HepG2 (cell line): ENCODE data around the gene SSU72. TPM values are rescaled to one million over a fixed set of nuclear protein-coding genes. Genes with fewer than 3 reads are reported as not detected.

Source experiments
- ATAC-seq: fragments of 200-7000 bp; cut with Tn5 transposase; 3 replicates; pipeline ENCODE4 v1.9.1; 2020; ENCODE audit warnings: mild to moderate bottlenecking, moderate library complexity
- BruUV-seq: library from RNA; stranded (reverse); fragments of 400-500 nt; replicated peaks from 2 replicates; lab custom pipeline; 2021; lab: Mats Ljungman, UMichigan
- CTCF ChIA-PET: fragments of 300-600 bp; formaldehyde crosslinking; extraction: SDS; loops from one replicate; lab custom pipeline; 2021; ENCODE audit warnings: low total read pairs, inconsistent platforms, low intra/inter-chr PET ratio; lab: Yijun Ruan, JAX
- POLR2A ChIA-PET: fragments of 350-600 bp; sonication (Branson Sonifier 250); formaldehyde crosslinking; loops from one replicate; lab custom pipeline; 2020; ENCODE audit warnings: antibody characterized with exemption, inconsistent platforms; lab: Yijun Ruan, JAX
- DNase-seq: peaks from one replicate; pipeline ENCODE4 v3.0.0-alpha.2; 2015; ENCODE audit warnings: low spot score
- FAIRE-seq: peaks from 3 replicates; lab custom pipeline; 2011; peaks lifted over from hg19 to GRCh38; lab: Jason Lieb, UNC
- H2AFZ ChIP-seq: one replicate; pipeline ENCODE4 v1.6.1; 2011; ENCODE audit warnings: low read length, inconsistent platforms
- H3K27ac ChIP-seq: fragments of 300-600 bp; 3 replicates; pipeline ENCODE4 v1.8.0; 2011; ENCODE audit warnings: mixed run types, mild to moderate bottlenecking, mixed read lengths, low read length, inconsistent platforms; ENCODE audit not compliant: insufficient read depth; ENCODE audit errors: extremely low read length
- H3K27me3 ChIP-seq, 2 experiments: fragments of 200-600 bp in 1 of 2; 2 replicates in 1 of 2; 3 replicates in 1 of 2; pipeline versions ENCODE4 v1.6.0 to v1.8.0; 2011; ENCODE audit warnings: low read length in 2 of 2, mild to moderate bottlenecking in 2 of 2, moderate library complexity in 2 of 2, inconsistent platforms in 1 of 2; ENCODE audit not compliant: insufficient read depth in 2 of 2, control insufficient read depth in 1 of 2
- H3K36me3 ChIP-seq, 2 experiments: fragments of 200-600 bp in 1 of 2; replicated peaks in 1 of 2; 2 replicates in 1 of 2; 3 replicates in 1 of 2; pipeline versions ENCODE4 v1.5.1 to v1.8.0; 2011; ENCODE audit warnings: low read length in 2 of 2, inconsistent platforms in 1 of 2; ENCODE audit not compliant: insufficient read depth in 2 of 2, control insufficient read depth in 1 of 2
- H3K4me1 ChIP-seq: 2 replicates; pipeline ENCODE4 v1.5.1; 2012; ENCODE audit warnings: low read length, inconsistent platforms; ENCODE audit not compliant: insufficient read depth
- H3K4me2 ChIP-seq: 2 replicates; pipeline ENCODE4 v1.6.0; 2011; ENCODE audit warnings: low read depth, low read length, inconsistent platforms
- H3K4me3 ChIP-seq, 3 experiments: fragments of 200-600 bp in 1 of 3; sonication (generic), shearing (Covaris generic) in 1 of 3; replicated peaks in 1 of 3; 2 replicates each; pipeline ENCODE4 v1.5.1; 2011 to 2016; ENCODE audit warnings: low read length in 3 of 3, inconsistent platforms in 2 of 3, low read depth in 2 of 3, mild to moderate bottlenecking in 2 of 3, control low read depth in 1 of 3, mixed read lengths in 1 of 3; ENCODE audit not compliant: insufficient read depth in 1 of 3
- H3K79me2 ChIP-seq: one replicate; pipeline ENCODE4 v1.6.1; 2011; ENCODE audit warnings: low read length, inconsistent platforms; ENCODE audit not compliant: insufficient read depth
- H3K9ac ChIP-seq: 2 replicates; pipeline ENCODE4 v1.6.0; 2011; ENCODE audit warnings: mild to moderate bottlenecking, low read depth, low read length, inconsistent platforms; ENCODE audit not compliant: insufficient read depth
- H3K9me3 ChIP-seq: 2 replicates; pipeline ENCODE4 v1.5.1; 2012; ENCODE audit warnings: mild to moderate bottlenecking, low read length
- H4K20me1 ChIP-seq: 2 replicates; pipeline ENCODE4 v1.6.0; 2011; ENCODE audit warnings: inconsistent platforms, mild to moderate bottlenecking, low read length, moderate library complexity; ENCODE audit not compliant: insufficient read depth
- EHMT2 ChIP-seq: fragments of 200-600 bp; sonication (generic); IDR thresholded peaks from 2 replicates; pipeline ENCODE4 v1.7.0; 2017; ENCODE audit warnings: antibody characterized with exemption, low read depth, low read length, borderline replicate concordance
- GZF1 ChIP-seq: sonication (generic); formaldehyde crosslinking; IDR thresholded peaks from 2 replicates; pipeline ENCODE4 v1.5.1; 2020; ENCODE audit warnings: mild to moderate bottlenecking, missing genetic modification reagents
- HDAC6 ChIP-seq: fragments of 200-600 bp; sonication (generic); IDR thresholded peaks from 2 replicates; pipeline ENCODE4 v1.7.0; 2017; ENCODE audit warnings: mild to moderate bottlenecking, antibody characterized with exemption, low read length, low read depth
- ISX ChIP-seq: sonication (generic); formaldehyde crosslinking; conservative IDR thresholded peaks from 2 replicates; pipeline ENCODE4 v1.5.0; 2020; ENCODE audit warnings: missing genetic modification reagents
- KLF13 ChIP-seq: sonication (generic); formaldehyde crosslinking; IDR thresholded peaks from 2 replicates; pipeline ENCODE4 v1.4.0; 2020; ENCODE audit warnings: mild to moderate bottlenecking, missing genetic modification reagents
- NCOR1 ChIP-seq: fragments of 200-600 bp; sonication (generic); IDR thresholded peaks from 2 replicates; pipeline ENCODE4 v1.7.0; 2017; ENCODE audit warnings: antibody characterized with exemption, low read length, borderline replicate concordance
- NFIC ChIP-seq: IDR thresholded peaks from 2 replicates; pipeline ENCODE4 v1.6.1; 2012; ENCODE audit warnings: mild to moderate bottlenecking, low read length, inconsistent platforms
- NR2C2 ChIP-seq: sonication (generic); formaldehyde crosslinking; IDR thresholded peaks from 2 replicates; pipeline ENCODE4 v1.4.0; 2020; ENCODE audit warnings: missing genetic modification reagents, mild to moderate bottlenecking, moderate library complexity, borderline replicate concordance
- NR2F2 ChIP-seq: IDR thresholded peaks from 2 replicates; pipeline ENCODE4 v1.6.1; 2012; ENCODE audit warnings: low read depth, inconsistent platforms, borderline replicate concordance
- POGZ ChIP-seq: sonication (generic); formaldehyde crosslinking; IDR thresholded peaks from 2 replicates; pipeline ENCODE4 v1.4.0; 2020; ENCODE audit warnings: mild to moderate bottlenecking, missing genetic modification reagents
- RARA ChIP-seq: IDR thresholded peaks from 2 replicates; pipeline ENCODE4 v1.6.1; 2016; ENCODE audit warnings: missing genetic modification reagents, missing compliant biosample characterization
- RXRB ChIP-seq: IDR thresholded peaks from 2 replicates; pipeline ENCODE4 v1.6.1; 2016; ENCODE audit warnings: borderline replicate concordance, missing genetic modification reagents, missing compliant biosample characterization
- SMC3 ChIP-seq: IDR thresholded peaks from 2 replicates; pipeline ENCODE4 v1.6.1; 2011; ENCODE audit warnings: low read length, improper control_type of control experiment
- SYNCRIP ChIP-seq: fragments of 200-400 bp; formaldehyde crosslinking; IDR thresholded peaks from 2 replicates; pipeline ENCODE4 v1.6.1; 2018; ENCODE audit warnings: mild to moderate bottlenecking, low read depth, low read length; ENCODE audit not compliant: insufficient read depth
- ZBTB39 ChIP-seq: sonication (generic); formaldehyde crosslinking; IDR thresholded peaks from 2 replicates; pipeline ENCODE4 v1.5.0; 2020; ENCODE audit warnings: missing genetic modification reagents
- ZMAT3 ChIP-seq: sonication (generic); formaldehyde crosslinking; conservative IDR thresholded peaks from 2 replicates; pipeline ENCODE4 v1.7.0; 2021; ENCODE audit warnings: missing genetic modification reagents
- ZMYM2 ChIP-seq: sonication (generic); formaldehyde crosslinking; IDR thresholded peaks from 2 replicates; pipeline ENCODE4 v1.8.0; 2022; ENCODE audit warnings: mild to moderate bottlenecking, missing genetic modification reagents
- ZNF256 ChIP-seq: sonication (generic); formaldehyde crosslinking; conservative IDR thresholded peaks from 2 replicates; pipeline ENCODE4 v1.4.0; 2020; ENCODE audit warnings: missing genetic modification reagents
- ZNF766 ChIP-seq: sonication (generic); formaldehyde crosslinking; IDR thresholded peaks from 2 replicates; pipeline ENCODE4 v1.5.0; 2020; ENCODE audit warnings: missing genetic modification reagents, borderline replicate concordance
- ZNF775 ChIP-seq: sonication (generic); formaldehyde crosslinking; IDR thresholded peaks from 2 replicates; pipeline ENCODE4 v1.4.0; 2020; ENCODE audit warnings: missing genetic modification reagents, mild to moderate bottlenecking, moderate library complexity, borderline replicate concordance
- ZNF850 ChIP-seq: sonication (generic); formaldehyde crosslinking; conservative IDR thresholded peaks from 2 replicates; pipeline ENCODE4 v1.9.0; 2021; ENCODE audit warnings: mild to moderate bottlenecking, missing genetic modification reagents
- WGBS: methylation state at CpG from one replicate; pipeline ENCODE4 v1.1.6; 2017; ENCODE audit warnings: low lambda C conversion rate; 5-methylcytosine and 5-hydroxymethylcytosine counted together
- in situ Hi-C: cut with HindIII; loops from 2 replicates; pipeline ENCODE4 v1.10.0; 2017; ENCODE audit warnings: low pct_unique_long_range_greater_than_20kb; ENCODE audit not compliant: extremely low pct_ligation_motif_present
- intact Hi-C: fragments of 100-400 bp; cut with micrococcal nuclease; formaldehyde crosslinking; loops from one replicate; pipeline ENCODE4 v1.10.0; 2022; ENCODE audit not compliant: unreplicated experiment
- polyA plus RNA-seq, 8 experiments: library from polyadenylated mRNA; depleted of rRNA in 3 of 8; stranded (reverse) in 7 of 8; unstranded in 1 of 8; fragments of >200 nt; fragmentation: Illumina TruSeq in 4 of 8; extraction: Trizol in 4 of 8; gene quantifications; 2 replicates each; pipeline versions ENCODE4 v1.2.1 to v1.2.3, GENCODE V29; 2011 to 2016; ENCODE audit warnings: low read depth in 4 of 8, missing spikeins in 1 of 8, mixed read lengths in 1 of 8; ENCODE audit not compliant: insufficient read depth in 1 of 8
- total RNA-seq, 5 experiments: library from RNA; depleted of rRNA; stranded (reverse); fragments of >200 nt; fragmentation: Illumina TruSeq; extraction: Trizol; gene quantifications; 2 replicates each; pipeline ENCODE4 v1.2.3, GENCODE V29; 2016; ENCODE audit warnings: low read depth in 1 of 5
- TF ChIP-seq, protein P1 (sequence below), 2 experiments: fragments of 450-650 bp in 1 of 2; sonication (generic) in 1 of 2; formaldehyde crosslinking; IDR thresholded peaks; 2 replicates each; pipeline versions ENCODE4 v1.5.0 to v1.8.0; 2020 to 2022; ENCODE audit warnings: mild to moderate bottlenecking in 1 of 2, missing genetic modification reagents in 1 of 2
- TF ChIP-seq, protein P2 (sequence below): IDR thresholded peaks from 2 replicates; pipeline ENCODE4 v1.6.1; 2016; ENCODE audit warnings: missing genetic modification reagents, missing compliant biosample characterization

The SSU72 gene
- total and polyA plus RNA-seq, 2 of the 13 experiments (the other 11 are each of a cell fraction or from before 2014, with no cell fraction given) = 42.8 to 67.1 TPM

DNA sequence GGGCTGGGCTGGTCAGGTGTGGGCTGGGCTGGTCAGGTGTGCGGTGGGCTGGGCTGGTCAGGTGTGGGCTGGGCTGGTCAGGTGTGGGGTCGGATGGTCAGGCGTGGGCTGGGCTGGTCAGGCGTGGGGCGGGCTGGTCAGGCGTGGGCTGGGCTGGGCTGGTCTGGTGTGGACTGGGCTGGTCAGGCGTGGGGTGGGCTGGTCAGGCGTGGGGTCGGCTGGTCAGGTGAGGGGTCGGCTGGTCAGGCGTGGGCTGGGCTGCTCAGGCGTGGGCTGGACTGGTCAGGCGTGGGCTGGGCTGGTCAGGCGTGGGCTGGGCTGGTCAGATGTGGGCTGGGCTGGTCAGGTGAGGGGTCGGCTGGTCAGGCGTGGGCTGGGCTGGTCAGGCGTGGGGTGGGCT is 31.1 kb upstream of the SSU72 start (continued):
- TF ChIP-seq ZNF256 (CRISPR knock-in tag) (no peak), GZF1 (CRISPR knock-in tag) (no peak), RXRB (CRISPR knock-in tag) (no peak), HDAC6 (no peak), ZMYM2 (CRISPR knock-in tag) (no peak), ZMAT3 (CRISPR knock-in tag) (no peak)

- POLR2A ChIA-PET = no interaction called here
- H3K9ac ChIP-seq = no peak overlapping the region
- no TSS peak for BruUV-seq
- no peak for TF ChIP-seq NCOR1
- TF ChIP-seq ZNF766 (CRISPR knock-in tag) = no peak
- no peak for TF ChIP-seq POGZ (CRISPR knock-in tag)
- no peak for TF ChIP-seq ZBTB39 (CRISPR knock-in tag)
- no peak for TF ChIP-seq SYNCRIP
- TF ChIP-seq ZNF850 = no peak
- TF ChIP-seq, protein P1, sequence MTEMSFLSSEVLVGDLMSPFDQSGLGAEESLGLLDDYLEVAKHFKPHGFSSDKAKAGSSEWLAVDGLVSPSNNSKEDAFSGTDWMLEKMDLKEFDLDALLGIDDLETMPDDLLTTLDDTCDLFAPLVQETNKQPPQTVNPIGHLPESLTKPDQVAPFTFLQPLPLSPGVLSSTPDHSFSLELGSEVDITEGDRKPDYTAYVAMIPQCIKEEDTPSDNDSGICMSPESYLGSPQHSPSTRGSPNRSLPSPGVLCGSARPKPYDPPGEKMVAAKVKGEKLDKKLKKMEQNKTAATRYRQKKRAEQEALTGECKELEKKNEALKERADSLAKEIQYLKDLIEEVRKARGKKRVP (CRISPR knock-in tag; IDR thresholded peaks at IDR 0.05) = no peak
- TF ChIP-seq, protein P2, sequence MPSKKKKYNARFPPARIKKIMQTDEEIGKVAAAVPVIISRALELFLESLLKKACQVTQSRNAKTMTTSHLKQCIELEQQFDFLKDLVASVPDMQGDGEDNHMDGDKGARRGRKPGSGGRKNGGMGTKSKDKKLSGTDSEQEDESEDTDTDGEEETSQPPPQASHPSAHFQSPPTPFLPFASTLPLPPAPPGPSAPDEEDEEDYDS = no peak
- TF ChIP-seq NR2C2 (CRISPR knock-in tag) = no peak
- TF ChIP-seq RARA (CRISPR knock-in tag) = no peak
- no peak for TF ChIP-seq KLF13 (CRISPR knock-in tag)
- no peak for TF ChIP-seq SMC3
- TF ChIP-seq ISX (CRISPR knock-in tag) = no peak
- TF ChIP-seq EHMT2 = no peak
- TF ChIP-seq NFIC = no peak
- no peak for TF ChIP-seq ZNF775 (CRISPR knock-in tag)
- no peak for TF ChIP-seq NR2F2
Observed at GRCh38 chr1:1605034-1605591, 30.4 kb upstream of the SSU72 start.

More at GRCh38 chr1:1605034-1605591, 30.4 kb upstream of the SSU72 start:
- no peak; the same call in 2 of the 3 replicates for ATAC-seq
- no peak overlapping the region for H3K27ac ChIP-seq
- H3K4me1 ChIP-seq = peaks cover 37% of the 10 kb centered on the region
- no peak for FAIRE-seq
- no peaks in the 10 kb centered on the region for H3K9me3 ChIP-seq
- H3K4me2 ChIP-seq = 0 out of 2 replicates have a peak overlapping the region, but pooled peaks have one; percentile 8
- H3K4me3 ChIP-seq = no peak overlapping the region
- CTCF ChIA-PET = no interaction called here
- WGBS = 56% methylated on average over 14 of the region's 14 CpGs
- H3K36me3 ChIP-seq = no peaks in the 10 kb centered on the region
- no peak for DNase-seq
- H3K79me2 ChIP-seq = no peaks in the 10 kb centered on the region
- H2AFZ ChIP-seq = no peak overlapping the region
- H3K27me3 ChIP-seq = peaks cover 1 to 9% of the 10 kb centered on the region in 2 experiments; a peak in 2 of 5 replicates
- in situ Hi-C loops (no loop called here), intact Hi-C loops (no loop called here)
- no peaks in the 10 kb centered on the region for H4K20me1 ChIP-seq
